Fibroblast of mammary gland (primary cell): Measurements from ENCODE around the gene EMC6.
"Not testable (repeated sequence)": the region's sequence is repeated elsewhere in the genome, so short reads cannot be mapped to it uniquely, and the experiment has no call there.

ENCODE experiments used
- DNase-seq: peaks from one replicate; pipeline ENCODE4 v3.0.0-alpha.2; 2010; ENCODE audit warnings: low read depth
- H3K4me3 ChIP-seq: 2 replicates; pipeline ENCODE4 v1.5.1; 2011; ENCODE audit warnings: low read depth, mild to moderate bottlenecking, low read length, moderate library complexity; ENCODE audit not compliant: control insufficient read depth
- CTCF ChIP-seq: conservative IDR thresholded peaks from 2 replicates; pipeline ENCODE4 v1.5.1; 2011; ENCODE audit warnings: low read depth, low read length, inconsistent platforms; ENCODE audit not compliant: control insufficient read depth, insufficient read depth

The EMC6 gene

GRCh38 chr17:3695129-3695722 lies 26.6 kb downstream of the EMC6 start:
- TF ChIP-seq CTCF: no peak
- no peak for DNase-seq
- peak overlapping the region; percentile 49 for H3K4me3 ChIP-seq

- no peak for TF ChIP-seq CTCF
- no peak for DNase-seq
- H3K4me3 ChIP-seq: peak within 1 kb of the TSS; percentile 52
These were observed 27.3 kb downstream of the EMC6 start, which contains the start of gene P2RX5 for GRCh38 chr17:3695723-3696411. P2RX5 (minus strand) TSS chr17:3696155; CDS start chr17:3696005, 150 bp downstream.

- no peak for DNase-seq
- no peak for TF ChIP-seq CTCF
- no peak overlapping the region for H3K4me3 ChIP-seq
These were observed 28.5 kb downstream of the EMC6 start for GRCh38 chr17:3697103-3697476.

- TF ChIP-seq CTCF: no peak
- H3K4me3 ChIP-seq: no peak overlapping the region
- DNase-seq: no peak
These were observed 29.5 kb downstream of the EMC6 start for GRCh38 chr17:3698139-3698538.

GRCh38 chr17:3699951-3700350 lies 31.3 kb downstream of the EMC6 start:
- DNase-seq: no peak
- no peak for TF ChIP-seq CTCF
- H3K4me3 ChIP-seq: no peak overlapping the region

- DNase-seq: not testable (repeated sequence)
These were observed 33.5 kb downstream of the EMC6 start for GRCh38 chr17:3702041-3702539.

GRCh38 chr17:3704931-3705717 lies 36.5 kb downstream of the EMC6 start:
- no peak for DNase-seq
- H3K4me3 ChIP-seq: no peak overlapping the region
- TF ChIP-seq CTCF: no peak

More at GRCh38 chr17:3702041-3702539, 33.5 kb downstream of the EMC6 start:
- H3K4me3 ChIP-seq: not testable (repeated sequence)

GRCh38 chr17:3705718-3705984 lies 37.0 kb downstream of the EMC6 start:
- DNase-seq, H3K4me3 ChIP-seq: not testable (repeated sequence)
